Mesenchymal stem cell (in vitro differentiated cells and primary cell): Measurements from ENCODE around the gene INPP5B.
A peak's percentile ranks its signal among the peaks of the same experiment; 100 is the strongest.

Experiments
- DNase-seq: peaks from one replicate; pipeline ENCODE4 v3.0.0-alpha.2; 2013
- H2AFZ ChIP-seq: one replicate; pipeline ENCODE4 v1.6.1; 2013; ENCODE audit warnings: low read depth, mild to moderate bottlenecking, control low read depth, inconsistent platforms, low read length, moderate library complexity
- H2AK5ac ChIP-seq: 2 replicates; pipeline ENCODE4 v1.6.1; 2013; ENCODE audit warnings: low read length, moderate library complexity, mild to moderate bottlenecking, inconsistent platforms; ENCODE audit not compliant: severe bottlenecking
- H2BK120ac ChIP-seq: one replicate; pipeline ENCODE4 v1.6.1; 2013; ENCODE audit warnings: low read depth, mild to moderate bottlenecking, inconsistent platforms, low read length, moderate library complexity
- H2BK12ac ChIP-seq, 2 experiments: one replicate each; pipeline ENCODE4 v1.6.1; 2013; ENCODE audit warnings: inconsistent platforms in 2 of 2, low read length in 2 of 2, mild to moderate bottlenecking in 2 of 2, moderate library complexity in 2 of 2, control low read depth in 1 of 2
- H2BK15ac ChIP-seq: one replicate; pipeline ENCODE4 v1.6.1; 2013; ENCODE audit warnings: mild to moderate bottlenecking, low read depth, inconsistent platforms; ENCODE audit not compliant: poor library complexity, severe bottlenecking
- H2BK5ac ChIP-seq: 2 replicates; pipeline ENCODE4 v1.6.1; 2013; ENCODE audit warnings: low read depth, mild to moderate bottlenecking, low read length, control low read depth, inconsistent platforms; ENCODE audit not compliant: poor library complexity, severe bottlenecking
- H3K14ac ChIP-seq, 2 experiments: one replicate each; pipeline ENCODE4 v1.6.1; 2013; ENCODE audit warnings: inconsistent platforms in 2 of 2, low read length in 2 of 2, control low read depth in 1 of 2, mild to moderate bottlenecking in 1 of 2, moderate library complexity in 1 of 2
- H3K18ac ChIP-seq, 2 experiments: one replicate each; pipeline ENCODE4 v1.6.1; 2013; ENCODE audit warnings: inconsistent platforms in 2 of 2, low read length in 2 of 2, control low read depth in 1 of 2, low read depth in 1 of 2, mild to moderate bottlenecking in 1 of 2
- H3K23ac ChIP-seq, 2 experiments: one replicate each; pipeline ENCODE4 v1.6.1; 2013; ENCODE audit warnings: inconsistent platforms in 2 of 2, low read length in 2 of 2, mild to moderate bottlenecking in 2 of 2, moderate library complexity in 2 of 2, control low read depth in 1 of 2
- H3K27ac ChIP-seq: 2 replicates; pipeline ENCODE4 v1.5.1; 2013; ENCODE audit warnings: mild to moderate bottlenecking, moderate library complexity, low read length, control low read depth, inconsistent platforms; ENCODE audit not compliant: poor library complexity, severe bottlenecking
- H3K27me3 ChIP-seq, 2 experiments: 2 replicates each; pipeline versions ENCODE4 v1.6.1 to v1.7.0; 2013; ENCODE audit warnings: low read length in 2 of 2, mild to moderate bottlenecking in 2 of 2, moderate library complexity in 2 of 2, control low read depth in 1 of 2, inconsistent platforms in 1 of 2; ENCODE audit not compliant: control insufficient read depth in 1 of 2, insufficient read depth in 1 of 2
- H3K36me3 ChIP-seq, 2 experiments: 2 replicates each; pipeline versions ENCODE4 v1.6.1 to v1.7.0; 2013; ENCODE audit warnings: low read length in 2 of 2, control low read depth in 1 of 2, inconsistent platforms in 1 of 2, low read depth in 1 of 2, mild to moderate bottlenecking in 1 of 2; ENCODE audit not compliant: insufficient read depth in 2 of 2, control insufficient read depth in 1 of 2
- H3K4ac ChIP-seq, 2 experiments: one replicate each; pipeline ENCODE4 v1.6.1; 2013; ENCODE audit warnings: inconsistent platforms in 2 of 2, low read length in 2 of 2, mild to moderate bottlenecking in 2 of 2, moderate library complexity in 2 of 2, control low read depth in 1 of 2, low read depth in 1 of 2
- H3K4me1 ChIP-seq: 2 replicates; pipeline ENCODE4 v1.6.1; 2013; ENCODE audit warnings: low read depth, low read length, control low read depth; ENCODE audit not compliant: control insufficient read depth, insufficient read depth
- H3K4me2 ChIP-seq: 2 replicates; pipeline ENCODE4 v1.6.1; 2013; ENCODE audit warnings: low read length, mild to moderate bottlenecking, inconsistent platforms; ENCODE audit not compliant: poor library complexity, severe bottlenecking
- H3K4me3 ChIP-seq, 2 experiments: 2 replicates each; pipeline versions ENCODE4 v1.5.1 to v1.7.0; 2013; ENCODE audit warnings: low read length in 2 of 2, mild to moderate bottlenecking in 2 of 2, control low read depth in 1 of 2, low read depth in 1 of 2; ENCODE audit not compliant: insufficient read depth in 1 of 2
- H3K79me1 ChIP-seq: replicated peaks from 2 replicates; pipeline ENCODE4 v1.6.1; 2013; ENCODE audit warnings: mild to moderate bottlenecking, control low read depth, low read length, inconsistent platforms; ENCODE audit not compliant: poor library complexity, severe bottlenecking
- H3K9ac ChIP-seq: 2 replicates; pipeline ENCODE4 v1.7.0; 2013; ENCODE audit warnings: mild to moderate bottlenecking, low read length, moderate library complexity
- H3K9me3 ChIP-seq: 2 replicates; pipeline ENCODE4 v1.7.0; 2013; ENCODE audit warnings: mild to moderate bottlenecking, low read length; ENCODE audit not compliant: control insufficient read depth
- H4K8ac ChIP-seq: one replicate; pipeline ENCODE4 v1.6.1; 2013; ENCODE audit warnings: inconsistent platforms, mild to moderate bottlenecking, low read length, moderate library complexity
- H4K91ac ChIP-seq: one replicate; pipeline ENCODE4 v1.6.1; 2013; ENCODE audit warnings: mild to moderate bottlenecking, low read length, inconsistent platforms
- WGBS: methylation state at CpG from one replicate; pipeline ENCODE4 v1.1.7; 2013; ENCODE audit warnings: mixed read lengths; 5-methylcytosine and 5-hydroxymethylcytosine counted together

Gene INPP5B

DNA sequence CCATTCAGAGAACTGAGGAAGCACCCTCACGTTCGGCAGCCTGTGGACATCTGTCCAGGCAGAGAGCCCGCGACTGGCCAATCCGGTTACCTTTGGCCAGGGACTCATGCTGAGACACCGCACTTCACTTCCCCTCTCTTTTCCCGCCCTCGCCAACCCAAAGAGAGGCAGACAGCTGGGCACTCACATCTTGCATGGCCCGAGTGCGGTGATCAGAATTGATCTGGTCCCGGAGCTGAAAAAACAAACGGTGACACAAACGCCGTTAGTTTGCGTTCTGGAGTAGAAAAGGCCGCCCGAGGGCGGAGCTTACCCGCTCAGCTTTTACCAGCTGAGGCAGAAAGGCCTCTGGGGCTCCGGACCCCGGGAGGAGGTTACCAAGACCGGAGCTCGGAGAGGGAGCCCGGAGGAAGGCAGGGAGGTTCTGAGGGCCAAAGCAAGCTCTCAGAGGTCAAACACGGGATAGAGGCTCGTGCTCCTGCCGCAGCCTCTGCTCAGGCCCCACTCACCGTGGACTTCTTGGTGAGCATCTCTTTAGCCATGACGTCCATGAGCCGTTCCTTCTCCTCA is 42.6 kb upstream of the INPP5B start:
- no peaks in the 10 kb centered on the region for H3K9me3 ChIP-seq
- peak overlapping the region; percentile 23 for H4K91ac ChIP-seq
- H3K14ac ChIP-seq: peak overlapping the region in 1 of 2 experiments; percentile 97
- H3K27me3 ChIP-seq: no peaks in the 10 kb centered on the region
- H4K8ac ChIP-seq: peak overlapping the region; percentile 20
- H3K4ac ChIP-seq: peak overlapping the region in 1 of 2 experiments; percentile 91
- H2BK120ac ChIP-seq: no peak overlapping the region
- H3K27ac ChIP-seq: peak overlapping the region; percentile 83
- peak overlapping the region; percentile 89 for H3K9ac ChIP-seq
- H3K36me3 ChIP-seq: peaks cover 14 to 36% of the 10 kb centered on the region in 2 experiments
- H3K23ac ChIP-seq: peak overlapping the region in 1 of 2 experiments; percentile 97
- peak overlapping the region; percentile 3 for H2AK5ac ChIP-seq
- H2AFZ ChIP-seq: peak overlapping the region; percentile 96
- H3K18ac ChIP-seq: peak overlapping the region; percentile 26 to 93
- WGBS: under 1% methylated on average over 30 of the region's 30 CpGs
- H3K4me2 ChIP-seq: peak overlapping the region; percentile 94
- H3K4me1 ChIP-seq: peaks cover 5% of the 10 kb centered on the region
- H3K4me3 ChIP-seq: peak overlapping the region; percentile 82 to 89
- peak overlapping the region in 1 of 2 experiments; percentile 31 for H2BK12ac ChIP-seq
- H2BK15ac ChIP-seq: no peak overlapping the region
- DNase-seq: peak; percentile 53
- H3K79me1 ChIP-seq: peaks cover 18% of the 10 kb centered on the region
- peak overlapping the region; percentile 33 for H2BK5ac ChIP-seq

GRCh38 chr1:37987679-37988078 is 40.8 kb upstream of the INPP5B start:
- Histone ChIP-seq H3K14ac (no peak overlapping the region), H3K27me3 (no peaks in the 10 kb centered on the region), H3K4me3 (no peak overlapping the region), H3K23ac (no peak overlapping the region), H2BK5ac (no peak overlapping the region), H3K36me3 (peaks cover 24 to 47% of the 10 kb centered on the region in 2 experiments), H3K79me1 (peaks cover 16% of the 10 kb centered on the region), H3K4me2 (no peak overlapping the region), H3K9me3 (no peaks in the 10 kb centered on the region), H3K9ac (peak overlapping the region; percentile 89), H2BK12ac (no peak overlapping the region), H4K91ac (no peak overlapping the region), H3K4ac (no peak overlapping the region), H2BK15ac (no peak overlapping the region), H3K27ac (no peak overlapping the region), H4K8ac (no peak overlapping the region), H2BK120ac (no peak overlapping the region), H3K18ac (no peak overlapping the region), H2AFZ (no peak overlapping the region), H2AK5ac (no peak overlapping the region), H3K4me1 (peaks cover 5% of the 10 kb centered on the region)
- no peak for DNase-seq
- WGBS: 43% methylated on average over 1 of the region's 1 CpG

GRCh38 chr1:37983546-37983945 is 36.7 kb upstream of the INPP5B start:
- Histone ChIP-seq H3K14ac (no peak overlapping the region), H3K79me1 (peaks cover 20% of the 10 kb centered on the region), H2BK12ac (no peak overlapping the region), H3K27me3 (no peaks in the 10 kb centered on the region), H2AK5ac (no peak overlapping the region), H3K36me3 (peaks cover 45 to 88% of the 10 kb centered on the region in 2 experiments), H3K18ac (no peak overlapping the region), H2BK120ac (no peak overlapping the region), H3K4me2 (no peak overlapping the region), H4K91ac (no peak overlapping the region), H2BK5ac (no peak overlapping the region), H3K4ac (no peak overlapping the region), H3K9ac (no peak overlapping the region), H2BK15ac (no peak overlapping the region), H3K4me1 (no peaks in the 10 kb centered on the region), H3K23ac (no peak overlapping the region), H3K4me3 (no peak overlapping the region), H4K8ac (no peak overlapping the region), H2AFZ (no peak overlapping the region), H3K9me3 (no peaks in the 10 kb centered on the region), H3K27ac (no peak overlapping the region)
- no peak for DNase-seq
- 100% methylated on average over 2 of the region's 2 CpGs for WGBS

DNA sequence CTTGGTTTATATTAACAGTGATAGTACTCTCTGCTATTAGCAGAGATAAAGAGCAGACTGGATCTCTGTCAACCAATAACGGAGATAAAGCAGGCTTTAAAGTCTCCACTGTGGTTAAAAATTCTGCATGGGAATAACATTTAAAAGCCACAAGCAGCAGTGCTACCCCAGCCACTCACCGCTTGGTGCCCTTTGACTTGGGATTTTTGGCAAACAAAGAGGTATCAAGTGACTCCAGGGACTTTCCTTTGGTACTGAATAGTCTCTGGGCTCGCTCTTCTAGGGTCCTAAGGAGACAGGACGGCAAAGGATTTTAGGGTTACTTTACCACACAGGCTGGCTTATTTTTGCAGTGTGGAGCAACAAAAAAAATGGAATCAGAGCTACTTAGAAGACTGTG is 31.7 kb upstream of the INPP5B start:
- no peak overlapping the region for H3K4ac ChIP-seq
- no peak overlapping the region for H3K4me2 ChIP-seq
- no peak overlapping the region for H3K4me3 ChIP-seq
- H2BK120ac ChIP-seq: no peak overlapping the region
- H4K91ac ChIP-seq: no peak overlapping the region
- H4K8ac ChIP-seq: no peak overlapping the region
- no peak overlapping the region for H3K14ac ChIP-seq
- H2BK15ac ChIP-seq: no peak overlapping the region
- no peak overlapping the region for H2BK12ac ChIP-seq
- H2BK5ac ChIP-seq: no peak overlapping the region
- no peaks in the 10 kb centered on the region for H3K9me3 ChIP-seq
- peaks cover 11% of the 10 kb centered on the region for H3K79me1 ChIP-seq
- 95% methylated on average over 4 of the region's 4 CpGs for WGBS
- peaks cover 54 to 83% of the 10 kb centered on the region in 2 experiments for H3K36me3 ChIP-seq
- H2AFZ ChIP-seq: no peak overlapping the region
- no peaks in the 10 kb centered on the region for H3K4me1 ChIP-seq
- DNase-seq: no peak
- no peak overlapping the region for H3K18ac ChIP-seq
- no peak overlapping the region for H3K9ac ChIP-seq
- no peak overlapping the region for H3K27ac ChIP-seq
- H2AK5ac ChIP-seq: no peak overlapping the region
- no peak overlapping the region for H3K23ac ChIP-seq
- no peaks in the 10 kb centered on the region for H3K27me3 ChIP-seq
